HL-60 (cell line): ENCODE results near the gene CCDC8.

ENCODE experiments used
- CTCF ChIP-seq: IDR thresholded peaks from one replicate; pipeline ENCODE4 v1.5.1; 2011; ENCODE audit warnings: low read length, control low read depth, inconsistent platforms; ENCODE audit not compliant: insufficient read depth
- POLR2AphosphoS5 ChIP-seq: IDR thresholded peaks from 2 replicates; pipeline ENCODE4 v1.6.1; 2012; ENCODE audit warnings: low read depth

- TF ChIP-seq POLR2AphosphoS5 (no peak), CTCF (no peak)
These were observed 49.0 kb downstream of the CCDC8 start for GRCh38 chr19:46364359-46364758.
